Measurements from ENCODE around the gene GRIN3B. TPM values are rescaled to one million over a fixed set of nuclear protein-coding genes. Genes with fewer than 3 reads are reported as not detected.

The GRIN3B gene
- total RNA-seq, 1 donor from 2014 or later, result not detected

- DNase-seq (ENCODE audit: low spot score in 2 of 2), result no peak
- Histone ChIP-seq H3K27me3 (peaks cover 11% of the 10 kb centered on the region), H3K4me3 (no peak overlapping the region), H3K36me3 (peaks cover 20 to 54% of the 10 kb centered on the region in 2 donors), H3K9me3 (no peaks in the 10 kb centered on the region), H3K27ac (no peak overlapping the region), H3K4me1 (peaks cover 0 to 4% of the 10 kb centered on the region in 2 donors)
- no peak for TF ChIP-seq CTCF (IDR thresholded peaks at IDR 0.05)
- intact Hi-C loops (cut with DNase I), result no loop called here
These were observed 6.3 kb upstream of the GRIN3B start for GRCh38 chr19:993831-994393.

- no peaks in the 10 kb centered on the region for H3K9me3 ChIP-seq
- peaks cover 11% of the 10 kb centered on the region for H3K27me3 ChIP-seq
- intact Hi-C loops (cut with DNase I), result no loop called here
- DNase-seq (ENCODE audit: low spot score in 2 of 2), result no peak
- H3K4me1 ChIP-seq, result peaks cover 0 to 4% of the 10 kb centered on the region in 2 donors
- H3K4me3 ChIP-seq, result no peak overlapping the region
- TF ChIP-seq CTCF (IDR thresholded peaks at IDR 0.05), result no peak
- peaks cover 16 to 49% of the 10 kb centered on the region in 2 donors for H3K36me3 ChIP-seq
- no peak overlapping the region for H3K27ac ChIP-seq
These were observed 5.7 kb upstream of the GRIN3B start for GRCh38 chr19:994516-994915.

- TF ChIP-seq CTCF (IDR thresholded peaks at IDR 0.05), result no peak
- Histone ChIP-seq H3K36me3 (peaks cover 13 to 42% of the 10 kb centered on the region in 2 donors), H3K9me3 (no peaks in the 10 kb centered on the region), H3K4me1 (peaks cover 0 to 4% of the 10 kb centered on the region in 2 donors), H3K27me3 (peaks cover 11% of the 10 kb centered on the region), H3K4me3 (no peak overlapping the region), H3K27ac (no peak overlapping the region)
- no peak for DNase-seq (ENCODE audit: low spot score in 2 of 2)
- intact Hi-C loops (cut with DNase I), result no loop called here
These were observed 5.0 kb upstream of the GRIN3B start for GRCh38 chr19:995051-995827.

- H3K9me3 ChIP-seq, result no peaks in the 10 kb centered on the region
- intact Hi-C loops (cut with DNase I), result no loop called here
- no peak overlapping the region for H3K27ac ChIP-seq
- TF ChIP-seq CTCF (IDR thresholded peaks at IDR 0.05), result no peak
- H3K4me1 ChIP-seq, result peaks cover 0 to 9% of the 10 kb centered on the region in 2 donors
- DNase-seq (ENCODE audit: low spot score in 2 of 2), result no peak
- no peak overlapping the region for H3K4me3 ChIP-seq
- peaks cover 7 to 32% of the 10 kb centered on the region in 2 donors for H3K36me3 ChIP-seq
- H3K27me3 ChIP-seq, result peaks cover 11% of the 10 kb centered on the region
These were observed 4.0 kb upstream of the GRIN3B start for GRCh38 chr19:996051-996838.

- H3K36me3 ChIP-seq, result peaks cover 0 to 19% of the 10 kb centered on the region in 2 donors
- no peaks in the 10 kb centered on the region for H3K9me3 ChIP-seq
- TF ChIP-seq CTCF (IDR thresholded peaks at IDR 0.05), result no peak
- H3K27me3 ChIP-seq, result peaks cover 11% of the 10 kb centered on the region
- peaks cover 0 to 14% of the 10 kb centered on the region in 2 donors for H3K4me1 ChIP-seq
- DNase-seq (ENCODE audit: low spot score in 2 of 2), result no peak
- intact Hi-C loops (cut with DNase I), result no loop called here
- no peak overlapping the region for H3K27ac ChIP-seq
- no peak overlapping the region for H3K4me3 ChIP-seq
These were observed 2.2 kb upstream of the GRIN3B start for GRCh38 chr19:998064-998463.

Data from ascending aorta (tissue), 2 donors.